Liver (tissue), 9 donors: ENCODE data around the gene SPOP. TPM values are rescaled to one million over a fixed set of nuclear protein-coding genes. Genes with fewer than 3 reads are reported as not detected.

Experiments
- DNase-seq: peaks from one replicate; pipeline ENCODE4 v3.0.0-alpha.2; 2017; ENCODE audit warnings: low spot score
- H3K27ac ChIP-seq, 2 donors: one replicate each; pipeline ENCODE4 v1.7.0; 2013; ENCODE audit warnings: inconsistent platforms in 2 of 2, low read length in 2 of 2, control low read depth in 1 of 2, low read depth in 1 of 2, mild to moderate bottlenecking in 1 of 2
- H3K27me3 ChIP-seq, 4 donors: one replicate each; pipeline versions ENCODE4 v1.6.1 to v1.7.0; 2013; ENCODE audit warnings: low read length in 3 of 4, inconsistent platforms in 1 of 4, mild to moderate bottlenecking in 1 of 4, moderate library complexity in 1 of 4; ENCODE audit not compliant: control insufficient read depth in 4 of 4, insufficient read depth in 4 of 4
- H3K36me3 ChIP-seq, 4 donors: one replicate each; pipeline versions ENCODE4 v1.6.1 to v1.7.0; 2013; ENCODE audit warnings: low read length in 3 of 4, mild to moderate bottlenecking in 3 of 4, low read depth in 1 of 4, moderate library complexity in 1 of 4; ENCODE audit not compliant: control insufficient read depth in 4 of 4, insufficient read depth in 3 of 4
- H3K4me1 ChIP-seq, 4 donors: one replicate each; pipeline versions ENCODE4 v1.6.1 to v1.7.0; 2013; ENCODE audit warnings: low read length in 3 of 4, mild to moderate bottlenecking in 3 of 4, moderate library complexity in 1 of 4; ENCODE audit not compliant: control insufficient read depth in 4 of 4, insufficient read depth in 4 of 4
- H3K4me3 ChIP-seq, 3 donors: one replicate each; pipeline versions ENCODE4 v1.6.1 to v1.7.0; 2013; ENCODE audit warnings: low read length in 3 of 3, control low read depth in 1 of 3, low read depth in 1 of 3, mild to moderate bottlenecking in 1 of 3
- H3K9ac ChIP-seq, 2 donors: one replicate each; pipeline ENCODE4 v1.7.0; 2013; ENCODE audit warnings: low read length in 2 of 2, mild to moderate bottlenecking in 2 of 2, moderate library complexity in 2 of 2, control low read depth in 1 of 2, low read depth in 1 of 2
- H3K9me3 ChIP-seq, 4 donors: one replicate each; pipeline versions ENCODE4 v1.6.1 to v1.7.0; 2013; ENCODE audit warnings: low read length in 3 of 4; ENCODE audit not compliant: control insufficient read depth in 4 of 4
- EGR1 ChIP-seq, 2 donors: IDR thresholded peaks; 2 replicates each; pipeline ENCODE4 v1.6.1; 2016 to 2018; ENCODE audit warnings: antibody characterized with exemption in 2 of 2, low read depth in 2 of 2
- FOXA1 ChIP-seq: IDR thresholded peaks from 2 replicates; pipeline ENCODE4 v1.6.1; 2016; ENCODE audit warnings: antibody characterized with exemption
- FOXA2 ChIP-seq: IDR thresholded peaks from 2 replicates; pipeline ENCODE4 v1.6.1; 2016; ENCODE audit warnings: antibody characterized with exemption
- HNF4A ChIP-seq, 2 donors: conservative IDR thresholded peaks; 2 replicates each; pipeline ENCODE4 v1.6.1; 2016; ENCODE audit warnings: antibody characterized with exemption in 2 of 2, mild to moderate bottlenecking in 2 of 2
- HNF4G ChIP-seq: IDR thresholded peaks from 2 replicates; pipeline ENCODE4 v1.6.1; 2016; ENCODE audit warnings: antibody characterized with exemption
- JUND ChIP-seq, 2 donors: IDR thresholded peaks; 2 replicates each; pipeline ENCODE4 v1.6.1; 2016; ENCODE audit warnings: antibody characterized with exemption in 2 of 2
- NR2F2 ChIP-seq: IDR thresholded peaks from 2 replicates; pipeline ENCODE4 v1.6.1; 2016; ENCODE audit warnings: antibody characterized with exemption
- SP1 ChIP-seq: IDR thresholded peaks from 2 replicates; pipeline ENCODE4 v1.6.1; 2018; ENCODE audit warnings: antibody characterized with exemption, mild to moderate bottlenecking
- TAF1 ChIP-seq: conservative IDR thresholded peaks from 2 replicates; pipeline ENCODE4 v1.6.1; 2016; ENCODE audit warnings: antibody characterized with exemption, mild to moderate bottlenecking
- WGBS: extraction: QIAGEN DNeasy Blood & Tissue Kit; methylation state at CpG from one replicate; pipeline ENCODE4 v1.1.7; 2013; 5-methylcytosine and 5-hydroxymethylcytosine counted together
- polyA plus RNA-seq, 2 donors: library from polyadenylated mRNA; stranded (reverse) in 1 of 2; unstranded in 1 of 2; fragments of 200-250 nt in 1 of 2; fragments of >200 nt in 1 of 2; fragmentation: Nextera tagmentation in 1 of 2; extraction: Ambion mirVana in 1 of 2; gene quantifications; one replicate each; pipeline versions ENCODE4 v1.2.1 to v1.2.3, GENCODE V29; 2013 to 2015
- total RNA-seq, 2 donors: library from RNA; depleted of rRNA; stranded (reverse); fragments of >200 nt; gene quantifications; one replicate each; pipeline ENCODE4 v1.2.3, GENCODE V29; 2014
- TF ChIP-seq, protein P1 (sequence below): IDR thresholded peaks from 2 replicates; pipeline ENCODE4 v1.6.1; 2016; ENCODE audit warnings: antibody characterized with exemption, mild to moderate bottlenecking
- TF ChIP-seq, protein P2 (sequence below): fragments of 150-350 bp; IDR thresholded peaks from 2 replicates; pipeline ENCODE4 v1.5.1; 2017; ENCODE audit warnings: improper control_type of control experiment, low read depth, low read length; ENCODE audit not compliant: missing input control
- TF ChIP-seq, protein P3 (sequence below): IDR thresholded peaks from 2 replicates; pipeline ENCODE4 v1.6.1; 2016; ENCODE audit warnings: antibody characterized with exemption
- donor health status: healthy.
- donor health status: healthy.
- donor health status: healthy.
- donor health status: healthy.
- donor health status: healthy.

SPOP gene
- total and polyA plus RNA-seq, 4 donors: 21.6 to 50.8 (median 42.4) TPM

- H3K9me3 ChIP-seq: no peaks in the 10 kb centered on the region
- H3K27ac ChIP-seq: no peak overlapping the region
- peaks cover 3 to 19% (median 14%) of the 10 kb centered on the region in 4 donors for H3K4me1 ChIP-seq
- H3K9ac ChIP-seq: no peak overlapping the region
- DNase-seq: no peak
- H3K36me3 ChIP-seq: peaks cover 15 to 63% (median 42%) of the 10 kb centered on the region in 4 donors
- WGBS: 92% methylated on average over 6 of the region's 6 CpGs
- no peaks in the 10 kb centered on the region for H3K27me3 ChIP-seq
- TF ChIP-seq HNF4G: no peak
- TF ChIP-seq FOXA2: no peak
- no peak for TF ChIP-seq HNF4A (conservative IDR thresholded peaks at IDR 0.05)
- TF ChIP-seq FOXA1: no peak
- H3K4me3 ChIP-seq: no peak overlapping the region
Measured at GRCh38 chr17:49700960-49701359, 23.1 kb upstream of the SPOP start.

DNA sequence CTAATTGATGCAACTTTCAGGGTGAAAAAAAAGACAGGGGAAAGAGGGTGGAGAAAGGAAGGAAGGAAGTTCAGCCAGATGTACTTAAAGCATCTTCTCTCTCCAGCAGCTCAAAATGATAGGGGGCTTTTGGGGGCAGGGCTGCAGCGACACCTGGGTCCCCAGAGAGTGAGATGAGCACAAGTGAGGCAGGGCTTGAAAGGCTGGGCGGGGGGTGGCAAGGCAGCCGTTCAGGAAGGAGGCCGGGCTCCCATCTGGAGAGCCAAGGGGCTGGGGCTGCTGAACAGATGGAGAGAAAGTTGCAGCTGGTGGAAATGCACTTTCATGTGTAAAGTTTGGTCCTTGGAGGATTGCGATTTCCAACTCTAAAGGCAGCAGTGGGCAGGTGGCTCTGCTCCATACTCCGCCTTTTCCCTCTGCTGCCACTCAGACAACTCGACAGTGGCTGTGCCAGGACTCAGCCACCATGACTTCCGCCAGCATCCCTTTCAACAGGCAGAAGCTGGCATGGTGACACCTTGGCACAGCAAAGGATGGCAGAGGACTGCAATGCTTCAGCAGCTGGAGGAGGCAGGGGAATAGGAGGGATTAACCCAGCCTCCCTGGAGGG is 22.2 kb upstream of the SPOP start:
- H3K27me3 ChIP-seq: no peaks in the 10 kb centered on the region
- peaks cover 3 to 15% (median 10%) of the 10 kb centered on the region in 4 donors for H3K4me1 ChIP-seq
- H3K4me3 ChIP-seq: no peak overlapping the region
- H3K36me3 ChIP-seq: peaks cover 15 to 54% (median 39%) of the 10 kb centered on the region in 4 donors
- no peak overlapping the region for H3K27ac ChIP-seq
- WGBS: 79% methylated on average over 8 of the region's 8 CpGs
- no peak for DNase-seq
- no peaks in the 10 kb centered on the region for H3K9me3 ChIP-seq
- no peak for TF ChIP-seq FOXA1
- TF ChIP-seq HNF4A (conservative IDR thresholded peaks at IDR 0.05): no peak
- TF ChIP-seq, protein P1, sequence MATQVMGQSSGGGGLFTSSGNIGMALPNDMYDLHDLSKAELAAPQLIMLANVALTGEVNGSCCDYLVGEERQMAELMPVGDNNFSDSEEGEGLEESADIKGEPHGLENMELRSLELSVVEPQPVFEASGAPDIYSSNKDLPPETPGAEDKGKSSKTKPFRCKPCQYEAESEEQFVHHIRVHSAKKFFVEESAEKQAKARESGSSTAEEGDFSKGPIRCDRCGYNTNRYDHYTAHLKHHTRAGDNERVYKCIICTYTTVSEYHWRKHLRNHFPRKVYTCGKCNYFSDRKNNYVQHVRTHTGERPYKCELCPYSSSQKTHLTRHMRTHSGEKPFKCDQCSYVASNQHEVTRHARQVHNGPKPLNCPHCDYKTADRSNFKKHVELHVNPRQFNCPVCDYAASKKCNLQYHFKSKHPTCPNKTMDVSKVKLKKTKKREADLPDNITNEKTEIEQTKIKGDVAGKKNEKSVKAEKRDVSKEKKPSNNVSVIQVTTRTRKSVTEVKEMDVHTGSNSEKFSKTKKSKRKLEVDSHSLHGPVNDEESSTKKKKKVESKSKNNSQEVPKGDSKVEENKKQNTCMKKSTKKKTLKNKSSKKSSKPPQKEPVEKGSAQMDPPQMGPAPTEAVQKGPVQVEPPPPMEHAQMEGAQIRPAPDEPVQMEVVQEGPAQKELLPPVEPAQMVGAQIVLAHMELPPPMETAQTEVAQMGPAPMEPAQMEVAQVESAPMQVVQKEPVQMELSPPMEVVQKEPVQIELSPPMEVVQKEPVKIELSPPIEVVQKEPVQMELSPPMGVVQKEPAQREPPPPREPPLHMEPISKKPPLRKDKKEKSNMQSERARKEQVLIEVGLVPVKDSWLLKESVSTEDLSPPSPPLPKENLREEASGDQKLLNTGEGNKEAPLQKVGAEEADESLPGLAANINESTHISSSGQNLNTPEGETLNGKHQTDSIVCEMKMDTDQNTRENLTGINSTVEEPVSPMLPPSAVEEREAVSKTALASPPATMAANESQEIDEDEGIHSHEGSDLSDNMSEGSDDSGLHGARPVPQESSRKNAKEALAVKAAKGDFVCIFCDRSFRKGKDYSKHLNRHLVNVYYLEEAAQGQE: no peak
- TF ChIP-seq, protein P2, sequence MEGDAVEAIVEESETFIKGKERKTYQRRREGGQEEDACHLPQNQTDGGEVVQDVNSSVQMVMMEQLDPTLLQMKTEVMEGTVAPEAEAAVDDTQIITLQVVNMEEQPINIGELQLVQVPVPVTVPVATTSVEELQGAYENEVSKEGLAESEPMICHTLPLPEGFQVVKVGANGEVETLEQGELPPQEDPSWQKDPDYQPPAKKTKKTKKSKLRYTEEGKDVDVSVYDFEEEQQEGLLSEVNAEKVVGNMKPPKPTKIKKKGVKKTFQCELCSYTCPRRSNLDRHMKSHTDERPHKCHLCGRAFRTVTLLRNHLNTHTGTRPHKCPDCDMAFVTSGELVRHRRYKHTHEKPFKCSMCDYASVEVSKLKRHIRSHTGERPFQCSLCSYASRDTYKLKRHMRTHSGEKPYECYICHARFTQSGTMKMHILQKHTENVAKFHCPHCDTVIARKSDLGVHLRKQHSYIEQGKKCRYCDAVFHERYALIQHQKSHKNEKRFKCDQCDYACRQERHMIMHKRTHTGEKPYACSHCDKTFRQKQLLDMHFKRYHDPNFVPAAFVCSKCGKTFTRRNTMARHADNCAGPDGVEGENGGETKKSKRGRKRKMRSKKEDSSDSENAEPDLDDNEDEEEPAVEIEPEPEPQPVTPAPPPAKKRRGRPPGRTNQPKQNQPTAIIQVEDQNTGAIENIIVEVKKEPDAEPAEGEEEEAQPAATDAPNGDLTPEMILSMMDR: no peak
- TF ChIP-seq JUND (IDR thresholded peaks at IDR 0.05): no peak
- no peak for TF ChIP-seq EGR1 (IDR thresholded peaks at IDR 0.05; ENCODE audit: low read depth in 2 of 2)
- TF ChIP-seq NR2F2: no peak
- TF ChIP-seq SP1: no peak
- TF ChIP-seq, protein P3, sequence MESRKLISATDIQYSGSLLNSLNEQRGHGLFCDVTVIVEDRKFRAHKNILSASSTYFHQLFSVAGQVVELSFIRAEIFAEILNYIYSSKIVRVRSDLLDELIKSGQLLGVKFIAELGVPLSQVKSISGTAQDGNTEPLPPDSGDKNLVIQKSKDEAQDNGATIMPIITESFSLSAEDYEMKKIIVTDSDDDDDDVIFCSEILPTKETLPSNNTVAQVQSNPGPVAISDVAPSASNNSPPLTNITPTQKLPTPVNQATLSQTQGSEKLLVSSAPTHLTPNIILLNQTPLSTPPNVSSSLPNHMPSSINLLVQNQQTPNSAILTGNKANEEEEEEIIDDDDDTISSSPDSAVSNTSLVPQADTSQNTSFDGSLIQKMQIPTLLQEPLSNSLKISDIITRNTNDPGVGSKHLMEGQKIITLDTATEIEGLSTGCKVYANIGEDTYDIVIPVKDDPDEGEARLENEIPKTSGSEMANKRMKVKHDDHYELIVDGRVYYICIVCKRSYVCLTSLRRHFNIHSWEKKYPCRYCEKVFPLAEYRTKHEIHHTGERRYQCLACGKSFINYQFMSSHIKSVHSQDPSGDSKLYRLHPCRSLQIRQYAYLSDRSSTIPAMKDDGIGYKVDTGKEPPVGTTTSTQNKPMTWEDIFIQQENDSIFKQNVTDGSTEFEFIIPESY: no peak
- TF ChIP-seq TAF1: no peak
- H3K9ac ChIP-seq: no peak overlapping the region
